Nephron progenitor cell (in vitro differentiated cells): Measurements from ENCODE around the gene SNX14.

Experiments
- DNase-seq: peaks from one replicate; pipeline ENCODE4 v3.0.0; 2021
- H3K27ac Mint-ChIP-seq: 2 replicates; pipeline ENCODE4 v1.8.0; 2021; ENCODE audit warnings: mild to moderate bottlenecking, moderate library complexity, mixed read lengths
- H3K27me3 Mint-ChIP-seq: 2 replicates; pipeline ENCODE4 v1.8.0; 2021; ENCODE audit warnings: mild to moderate bottlenecking, low read depth, mixed read lengths; ENCODE audit not compliant: poor library complexity
- H3K36me3 Mint-ChIP-seq: 2 replicates; pipeline ENCODE4 v1.8.0; 2021; ENCODE audit warnings: low read depth, mixed read lengths
- H3K4me1 Mint-ChIP-seq: 2 replicates; pipeline ENCODE4 v1.8.0; 2021; ENCODE audit warnings: mixed read lengths
- H3K4me3 Mint-ChIP-seq: 2 replicates; pipeline ENCODE4 v1.8.0; 2021; ENCODE audit warnings: mild to moderate bottlenecking, moderate library complexity, mixed read lengths
- H3K9me3 Mint-ChIP-seq: 2 replicates; pipeline ENCODE4 v1.8.0; 2021; ENCODE audit warnings: mild to moderate bottlenecking, moderate library complexity, mixed read lengths
- CTCF ChIP-seq: fragments of 200-600 bp; sonication (generic); IDR thresholded peaks from 2 replicates; pipeline ENCODE4 v1.5.0; 2021; ENCODE audit warnings: antibody characterized with exemption

SNX14 gene

GRCh38 chr6:85458184-85458583, 135.5 kb downstream of the SNX14 start:
- no peak overlapping the region for H3K27ac Mint-ChIP-seq
- H3K27me3 Mint-ChIP-seq, result peaks cover 45% of the 10 kb centered on the region
- DNase-seq, result no peak
- H3K36me3 Mint-ChIP-seq, result no peaks in the 10 kb centered on the region
- H3K4me3 Mint-ChIP-seq, result no peak overlapping the region
- no peak for TF ChIP-seq CTCF
- H3K9me3 Mint-ChIP-seq, result no peaks in the 10 kb centered on the region
- no peaks in the 10 kb centered on the region for H3K4me1 Mint-ChIP-seq

DNA sequence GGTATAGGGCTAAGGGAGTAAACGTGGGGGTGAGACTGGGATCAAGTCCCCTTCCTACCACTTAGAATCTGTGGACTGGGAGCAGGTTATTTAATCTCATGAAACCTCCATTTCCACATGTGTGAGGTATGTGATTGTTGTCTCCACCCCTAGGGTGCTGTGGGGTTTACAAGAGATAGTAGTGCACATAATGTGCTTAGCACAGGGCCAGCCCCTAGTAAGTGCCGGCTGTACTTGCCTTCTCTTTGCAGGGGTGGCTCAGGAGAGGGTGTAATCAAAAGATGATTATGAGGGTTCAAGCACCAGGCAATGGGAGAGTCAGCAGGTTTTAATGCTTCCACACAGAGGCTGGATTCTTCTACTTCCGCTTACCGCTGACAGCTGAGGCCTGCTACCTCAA, 136.9 kb downstream of the SNX14 start:
- Mint-ChIP-seq H3K36me3 (no peaks in the 10 kb centered on the region), H3K27ac (no peak overlapping the region), H3K4me1 (no peaks in the 10 kb centered on the region), H3K9me3 (no peaks in the 10 kb centered on the region), H3K4me3 (no peak overlapping the region), H3K27me3 (peaks cover 55% of the 10 kb centered on the region)
- no peak for DNase-seq
- TF ChIP-seq CTCF, result no peak
